Measurements from ENCODE around the gene PHGDH.

- TF ChIP-seq POLR2AphosphoS5 (IDR thresholded peaks at IDR 0.05; ENCODE audit: low read depth, low read length) (no peak), REST (IDR thresholded peaks at IDR 0.05; ENCODE audit: insufficient read depth in 1 of 2, low read depth in 2 of 2, low read length in 2 of 2) (no peak)
Observed at GRCh38 chr1:119687434-119688079, 24.2 kb upstream of the PHGDH start.

Data from PFSK-1 (cell line).